ENCODE measurements around the gene SYT2.
"Not testable (repeated sequence)": the region's sequence is repeated elsewhere in the genome, so short reads cannot be mapped to it uniquely, and the experiment has no call there.

DNA sequence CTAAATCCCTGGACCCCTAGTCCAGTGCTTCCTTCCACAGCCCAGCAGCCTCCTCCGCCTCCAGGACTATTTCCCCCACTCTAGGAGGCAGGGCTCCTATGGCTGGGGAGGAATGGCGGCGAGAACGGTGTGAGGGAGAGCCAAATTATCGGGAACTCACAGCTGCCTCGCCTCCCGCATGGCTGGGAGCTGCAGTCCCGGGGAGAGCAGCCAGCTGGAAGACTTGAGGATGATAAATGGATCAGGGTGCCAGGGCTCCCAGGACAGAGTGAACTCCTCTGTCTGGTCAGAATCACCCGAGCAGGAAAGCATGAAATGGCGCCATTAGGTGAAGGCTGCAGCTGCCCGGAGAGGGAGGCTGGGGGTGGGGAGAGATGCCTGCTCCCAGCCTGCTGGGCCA lies 91.2 kb downstream of the SYT2 start:
- TF ChIP-seq, protein P1, sequence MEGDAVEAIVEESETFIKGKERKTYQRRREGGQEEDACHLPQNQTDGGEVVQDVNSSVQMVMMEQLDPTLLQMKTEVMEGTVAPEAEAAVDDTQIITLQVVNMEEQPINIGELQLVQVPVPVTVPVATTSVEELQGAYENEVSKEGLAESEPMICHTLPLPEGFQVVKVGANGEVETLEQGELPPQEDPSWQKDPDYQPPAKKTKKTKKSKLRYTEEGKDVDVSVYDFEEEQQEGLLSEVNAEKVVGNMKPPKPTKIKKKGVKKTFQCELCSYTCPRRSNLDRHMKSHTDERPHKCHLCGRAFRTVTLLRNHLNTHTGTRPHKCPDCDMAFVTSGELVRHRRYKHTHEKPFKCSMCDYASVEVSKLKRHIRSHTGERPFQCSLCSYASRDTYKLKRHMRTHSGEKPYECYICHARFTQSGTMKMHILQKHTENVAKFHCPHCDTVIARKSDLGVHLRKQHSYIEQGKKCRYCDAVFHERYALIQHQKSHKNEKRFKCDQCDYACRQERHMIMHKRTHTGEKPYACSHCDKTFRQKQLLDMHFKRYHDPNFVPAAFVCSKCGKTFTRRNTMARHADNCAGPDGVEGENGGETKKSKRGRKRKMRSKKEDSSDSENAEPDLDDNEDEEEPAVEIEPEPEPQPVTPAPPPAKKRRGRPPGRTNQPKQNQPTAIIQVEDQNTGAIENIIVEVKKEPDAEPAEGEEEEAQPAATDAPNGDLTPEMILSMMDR (conservative IDR thresholded peaks at IDR 0.05; ENCODE audit: low read depth, low read length): not testable (repeated sequence)
- TF ChIP-seq EZH2 (IDR thresholded peaks at IDR 0.05; ENCODE audit: borderline replicate concordance, low read depth, low read length, poor library complexity, severe bottlenecking): not testable (repeated sequence)

All from A673 (cell line).